NB4 (cell line): Measurements from ENCODE around the gene OVAAL.

ENCODE experiments used
- CTCF ChIP-seq: IDR thresholded peaks from one replicate; pipeline ENCODE4 v1.5.1; 2012; ENCODE audit warnings: low read depth, low read length
- MAX ChIP-seq: IDR thresholded peaks from 2 replicates; pipeline ENCODE4 v1.6.1; 2011; ENCODE audit warnings: low read depth, low read length

GRCh38 chr1:180522213-180522515, 36.6 kb upstream of the OVAAL start:
- TF ChIP-seq MAX (no peak), CTCF (no peak)
